GM08714 (cell line): Measurements from ENCODE around the gene ZNF428.
A peak's percentile ranks its signal among the peaks of the same experiment; 100 is the strongest.

Source experiments
- H3K4me3 ChIP-seq: fragments of 200-500 bp; sonication (Bioruptor generic); 2 replicates; pipeline ENCODE4 v1.5.1; 2014; ENCODE audit warnings: mild to moderate bottlenecking, low read length, inconsistent platforms
- ZNF274 ChIP-seq: IDR thresholded peaks from 2 replicates; pipeline ENCODE4 v1.6.1; 2012; ENCODE audit warnings: mild to moderate bottlenecking, low read depth, low read length

ZNF428 gene

GRCh38 chr19:43575156-43575950 lies 44.1 kb downstream of the ZNF428 start, which contains the start of the genes PINLYP and XRCC1:
Gene PINLYP (plus strand): TSS chr19:43575801. CDS start chr19:43577192, 1,391 bp downstream.
Gene XRCC1 (minus strand): TSS chr19:43575527. CDS start chr19:43575458, 69 bp downstream.
- peak within 1 kb of the TSS; percentile 96 for H3K4me3 ChIP-seq
- TF ChIP-seq ZNF274 = no peak

DNA sequence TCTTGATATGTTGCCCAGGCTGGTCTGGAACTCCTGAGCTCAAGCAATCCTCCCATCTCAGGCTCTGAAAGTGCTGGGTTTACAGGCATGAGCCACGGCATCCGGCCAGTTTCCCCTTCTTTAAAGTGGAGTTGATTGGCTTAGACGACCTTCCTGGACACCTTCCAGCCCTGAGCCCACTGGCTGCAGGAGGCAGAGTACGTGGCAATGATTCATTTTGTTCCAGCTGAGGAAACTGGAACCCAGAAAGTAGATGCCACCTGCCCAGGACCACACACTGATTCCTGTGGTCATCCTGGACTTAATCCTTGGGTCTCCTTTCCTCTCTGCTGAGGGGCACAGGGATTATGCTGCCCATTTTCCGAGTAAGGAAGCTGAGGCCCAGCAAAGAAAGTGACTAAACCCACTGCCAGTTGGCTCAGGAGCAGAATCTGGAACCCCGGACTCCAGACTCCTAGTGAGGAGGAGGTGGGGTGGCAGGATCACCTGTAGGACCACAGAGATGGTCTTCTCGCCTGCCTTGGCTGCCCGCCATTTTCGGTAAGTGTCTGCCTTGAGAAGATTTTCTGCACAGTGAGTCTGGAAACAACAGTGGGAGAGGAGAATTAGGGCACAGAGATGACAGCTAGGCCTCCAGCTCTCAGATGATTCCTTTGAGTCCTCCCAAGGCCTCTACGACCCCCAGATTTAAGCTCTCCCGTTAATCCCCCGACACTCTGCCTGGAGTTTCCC lies 44.8 kb downstream of the ZNF428 start:
- no peak for TF ChIP-seq ZNF274
- peak overlapping the region; percentile 96 for H3K4me3 ChIP-seq

DNA sequence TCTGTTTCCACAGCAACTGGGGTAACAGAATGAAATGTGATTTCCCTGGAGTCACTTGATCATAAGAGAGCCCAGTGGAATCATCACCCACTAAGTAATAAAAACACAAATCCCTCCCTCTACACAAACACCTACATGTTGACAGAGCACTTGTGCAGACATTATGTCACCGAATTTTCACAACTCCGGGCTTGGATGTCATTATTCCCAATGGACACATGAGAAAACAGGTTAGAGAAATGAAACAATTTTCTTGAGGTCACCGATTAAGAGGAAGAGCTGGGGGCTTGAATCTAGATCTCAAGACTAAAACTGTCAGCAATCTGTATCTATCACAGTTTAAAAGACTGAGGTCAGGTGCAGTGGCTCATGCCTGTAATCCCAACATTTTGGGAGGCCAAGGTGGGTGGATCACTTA lies 47.2 kb downstream of the ZNF428 start:
- no peak overlapping the region for H3K4me3 ChIP-seq
- no peak for TF ChIP-seq ZNF274

DNA sequence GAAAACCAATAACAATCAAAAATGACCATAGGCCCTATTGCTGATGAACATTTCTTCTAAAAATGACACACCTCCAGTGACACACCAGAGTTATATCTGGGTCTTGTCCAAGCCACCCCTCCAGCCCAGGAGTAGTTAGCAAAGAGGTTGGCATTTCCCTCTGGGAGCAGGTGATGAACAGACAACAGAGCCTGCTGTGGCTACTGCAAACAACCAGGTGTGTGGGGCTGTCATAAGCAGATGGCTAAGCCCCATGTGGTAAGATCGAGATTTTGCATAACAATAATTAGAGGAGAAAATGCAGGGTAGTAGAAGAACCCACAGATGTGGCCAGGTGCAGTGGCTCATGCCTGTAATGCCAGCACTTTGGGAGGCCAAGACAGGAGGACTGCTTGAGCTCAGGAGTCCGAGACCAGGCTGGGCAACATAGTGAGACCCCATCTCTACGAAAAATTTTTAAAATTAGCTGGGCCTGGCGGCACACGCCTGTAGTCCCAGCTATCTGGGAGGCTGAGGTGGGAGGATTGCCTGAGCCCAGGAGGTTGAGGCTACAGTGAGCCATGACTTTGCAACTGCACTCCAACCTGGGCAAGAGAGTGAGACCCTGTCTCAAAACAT lies 49.1 kb downstream of the ZNF428 start:
- TF ChIP-seq ZNF274 = no peak
- H3K4me3 ChIP-seq = no peak overlapping the region

- no peak overlapping the region for H3K4me3 ChIP-seq
- TF ChIP-seq ZNF274 = no peak
Observed at GRCh38 chr19:43569657-43570056, 49.8 kb downstream of the ZNF428 start.

DNA sequence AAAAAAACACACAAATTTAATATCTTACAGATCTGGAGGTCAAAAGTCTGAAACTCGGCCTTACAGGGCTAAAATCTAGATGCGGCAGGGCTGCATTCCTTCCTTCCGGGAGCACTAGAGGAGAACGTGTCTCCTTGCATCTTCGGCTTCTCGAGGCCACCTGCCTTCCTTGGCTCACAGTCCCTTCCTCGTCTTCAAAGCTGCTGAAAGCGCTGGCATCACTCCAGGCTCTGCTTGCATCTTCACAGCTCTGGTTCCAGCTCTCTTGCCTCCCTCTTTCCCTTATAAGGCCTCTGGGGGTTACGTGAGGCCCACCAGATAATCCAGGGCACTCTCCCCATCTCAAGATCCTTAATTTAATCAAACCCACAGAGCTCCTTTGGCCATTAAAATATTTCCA lies 54.6 kb downstream of the ZNF428 start:
- TF ChIP-seq ZNF274 = no peak
- no peak overlapping the region for H3K4me3 ChIP-seq

GRCh38 chr19:43563816-43564457 lies 55.5 kb downstream of the ZNF428 start:
- no peak overlapping the region for H3K4me3 ChIP-seq
- TF ChIP-seq ZNF274 = no peak

- no peak overlapping the region; the same call in 1 of the 2 replicates for H3K4me3 ChIP-seq
- no peak for TF ChIP-seq ZNF274
Observed at GRCh38 chr19:43562698-43563241, 56.7 kb downstream of the ZNF428 start.

DNA sequence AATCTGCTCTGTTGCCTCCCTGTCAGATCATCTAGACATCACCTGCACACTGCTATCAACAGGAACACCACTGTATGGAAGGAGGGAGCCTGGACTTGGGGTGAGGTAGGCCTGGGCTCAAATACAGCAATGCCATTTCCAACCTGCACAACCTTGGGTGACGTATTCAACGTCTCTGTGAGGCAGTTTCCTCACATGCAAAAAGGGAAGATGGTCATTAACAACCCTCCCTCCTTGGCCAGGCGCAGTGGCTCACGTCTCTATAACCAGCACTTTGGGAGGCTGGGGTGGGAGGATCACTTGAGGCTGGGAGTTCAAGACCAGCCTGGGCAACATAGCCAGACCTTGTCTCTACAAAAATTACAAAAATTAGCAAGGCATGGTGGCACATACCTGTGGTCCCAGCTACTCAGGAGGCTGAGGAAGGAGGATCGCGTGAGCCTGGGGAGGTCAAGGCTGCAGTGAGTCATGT lies 57.2 kb downstream of the ZNF428 start:
- peak overlapping the region; percentile 19; the same call in 1 of the 2 replicates for H3K4me3 ChIP-seq
- TF ChIP-seq ZNF274 = no peak

- H3K4me3 ChIP-seq = no peak overlapping the region
- no peak for TF ChIP-seq ZNF274
Observed at GRCh38 chr19:43561139-43561970, 58.1 kb downstream of the ZNF428 start.

- TF ChIP-seq ZNF274 = no peak
- H3K4me3 ChIP-seq = no peak overlapping the region
Observed at GRCh38 chr19:43560687-43561086, 58.7 kb downstream of the ZNF428 start.
